IMR-90 (cell line): ENCODE measurements around the gene METTL21C. TPM values are rescaled to one million over a fixed set of nuclear protein-coding genes. Genes with fewer than 3 reads are reported as not detected.

Experiments
- ATAC-seq: fragments of 200-7000 bp; cut with Tn5 transposase; 2 replicates; pipeline ENCODE4 v1.9.1; 2020; ENCODE audit warnings: low read depth, mild to moderate bottlenecking, moderate library complexity
- BruUV-seq: library from RNA; stranded (reverse); fragments of 400-500 nt; replicated peaks from 2 replicates; lab custom pipeline; 2021; lab: Mats Ljungman, UMichigan
- CTCF ChIA-PET: fragments of 300-600 bp; formaldehyde crosslinking; extraction: SDS; loops from one replicate; lab custom pipeline; 2021; ENCODE audit warnings: antibody characterized with exemption; lab: Yijun Ruan, JAX
- POLR2A ChIA-PET: fragments of 300-600 bp; sonication (Branson Sonifier 250); formaldehyde crosslinking; loops from one replicate; lab custom pipeline; 2022; ENCODE audit warnings: antibody characterized with exemption; ENCODE audit not compliant: unreplicated experiment; lab: Charles Lee
- DNase-seq: peaks from one replicate; pipeline ENCODE4 v3.0.0; 2013
- H2AFZ ChIP-seq: replicated peaks from 2 replicates; pipeline ENCODE3; 2013; ENCODE audit warnings: low read length, mild to moderate bottlenecking; ENCODE audit not compliant: poor library complexity
- H2AK5ac ChIP-seq: 2 replicates; pipeline ENCODE4 v1.6.1; 2013; ENCODE audit warnings: low read depth, low read length, inconsistent platforms
- H2AK9ac ChIP-seq: replicated peaks from 2 replicates; pipeline ENCODE3; 2013; ENCODE audit warnings: mild to moderate bottlenecking, low read depth, low read length, moderate library complexity; ENCODE audit not compliant: poor library complexity
- H2BK120ac ChIP-seq: 2 replicates; pipeline ENCODE4 v1.6.1; 2013; ENCODE audit warnings: low read depth, low read length, inconsistent platforms
- H2BK15ac ChIP-seq: 3 replicates; pipeline ENCODE4 v1.6.1; 2013; ENCODE audit warnings: low read depth, low read length, inconsistent platforms
- H2BK20ac ChIP-seq: 2 replicates; pipeline ENCODE4 v1.6.1; 2013; ENCODE audit warnings: low read depth, mild to moderate bottlenecking, inconsistent platforms, low read length, moderate library complexity
- H2BK5ac ChIP-seq: 2 replicates; pipeline ENCODE4 v1.6.1; 2013; ENCODE audit warnings: mild to moderate bottlenecking, low read depth, low read length, inconsistent platforms; ENCODE audit not compliant: poor library complexity, severe bottlenecking
- H3K14ac ChIP-seq: replicated peaks from 2 replicates; pipeline ENCODE4 v1.6.1; 2013; ENCODE audit warnings: low read depth, low read length, inconsistent platforms
- H3K18ac ChIP-seq: 2 replicates; pipeline ENCODE4 v1.6.1; 2013; ENCODE audit warnings: low read depth, low read length, control low read depth
- H3K23ac ChIP-seq: 2 replicates; pipeline ENCODE4 v1.6.1; 2013; ENCODE audit warnings: low read depth, low read length, inconsistent platforms
- H3K27ac ChIP-seq: 2 replicates; pipeline ENCODE4 v1.5.1; 2013; ENCODE audit warnings: mild to moderate bottlenecking, control low read depth, low read length; ENCODE audit not compliant: insufficient read depth
- H3K27me3 ChIP-seq: 2 replicates; pipeline ENCODE4 v1.6.1; 2013; ENCODE audit warnings: low read length; ENCODE audit not compliant: control insufficient read depth, insufficient read depth
- H3K36me3 ChIP-seq: 2 replicates; pipeline ENCODE4 v1.6.1; 2013; ENCODE audit warnings: low read length, mixed read lengths; ENCODE audit not compliant: control insufficient read depth, insufficient read depth
- H3K4ac ChIP-seq: 2 replicates; pipeline ENCODE4 v1.6.1; 2013; ENCODE audit warnings: low read depth, low read length, inconsistent platforms
- H3K4me1 ChIP-seq: 2 replicates; pipeline ENCODE4 v1.6.1; 2013; ENCODE audit warnings: low read length, mixed read lengths; ENCODE audit not compliant: control insufficient read depth, insufficient read depth
- H3K4me2 ChIP-seq: 2 replicates; pipeline ENCODE4 v1.6.1; 2013; ENCODE audit warnings: low read depth, mild to moderate bottlenecking, control low read depth, low read length, moderate library complexity
- H3K4me3 ChIP-seq: 2 replicates; pipeline ENCODE4 v1.5.1; 2013; ENCODE audit warnings: low read depth, mild to moderate bottlenecking, control low read depth, low read length, moderate library complexity; ENCODE audit not compliant: insufficient read depth
- H3K56ac ChIP-seq: 2 replicates; pipeline ENCODE4 v1.6.1; 2013; ENCODE audit warnings: low read length, inconsistent platforms; ENCODE audit not compliant: insufficient read depth; ENCODE audit errors: extremely low read depth
- H3K79me1 ChIP-seq, 2 experiments: 2 replicates each; pipeline ENCODE4 v1.6.1; 2013; ENCODE audit warnings: low read length in 2 of 2, inconsistent platforms in 1 of 2, low read depth in 1 of 2
- H3K9ac ChIP-seq: 2 replicates; pipeline ENCODE4 v1.6.1; 2013; ENCODE audit warnings: low read depth, low read length, control low read depth
- H3K9me1 ChIP-seq: 2 replicates; pipeline ENCODE4 v1.6.1; 2013; ENCODE audit warnings: low read length, inconsistent platforms; ENCODE audit not compliant: insufficient read depth
- H3K9me3 ChIP-seq: 2 replicates; pipeline ENCODE4 v1.6.1; 2013; ENCODE audit warnings: low read length; ENCODE audit not compliant: control insufficient read depth, insufficient read depth
- H4K20me1 ChIP-seq: 2 replicates; pipeline ENCODE4 v1.6.1; 2013; ENCODE audit warnings: low read length, inconsistent platforms; ENCODE audit not compliant: insufficient read depth
- H4K5ac ChIP-seq: 2 replicates; pipeline ENCODE4 v1.6.1; 2013; ENCODE audit warnings: mild to moderate bottlenecking, low read depth, low read length, control low read depth
- H4K8ac ChIP-seq, 2 experiments: 2 replicates each; pipeline ENCODE4 v1.6.1; 2013; ENCODE audit warnings: low read depth in 2 of 2, low read length in 2 of 2, control low read depth in 1 of 2, inconsistent platforms in 1 of 2
- H4K91ac ChIP-seq: 2 replicates; pipeline ENCODE4 v1.6.1; 2013; ENCODE audit warnings: low read depth, low read length, inconsistent platforms; ENCODE audit not compliant: insufficient read depth
- BHLHE40 ChIP-seq: fragments of 150-350 bp; IDR thresholded peaks from 2 replicates; pipeline ENCODE4 v1.6.1; 2016; ENCODE audit warnings: mild to moderate bottlenecking, low read depth, low read length
- CEBPB ChIP-seq: IDR thresholded peaks from 2 replicates; pipeline ENCODE4 v1.6.1; 2012; ENCODE audit warnings: low read depth, low read length, improper control_type of control experiment
- CHD1 ChIP-seq: IDR thresholded peaks from 2 replicates; pipeline ENCODE4 v1.6.1; 2012; ENCODE audit warnings: low read depth, low read length, improper control_type of control experiment
- FOS ChIP-seq: fragments of 150-350 bp; IDR thresholded peaks from 2 replicates; pipeline ENCODE4 v1.6.1; 2016; ENCODE audit warnings: low read depth, low read length
- MAFK ChIP-seq: IDR thresholded peaks from 2 replicates; pipeline ENCODE4 v1.6.1; 2012; ENCODE audit warnings: low read depth, low read length, improper control_type of control experiment
- MAZ ChIP-seq: IDR thresholded peaks from 2 replicates; pipeline ENCODE4 v1.6.1; 2012; ENCODE audit warnings: low read depth, mild to moderate bottlenecking, low read length, improper control_type of control experiment, moderate library complexity, borderline replicate concordance
- MXI1 ChIP-seq: IDR thresholded peaks from 2 replicates; pipeline ENCODE4 v1.6.1; 2012; ENCODE audit warnings: low read depth, mild to moderate bottlenecking, low read length, moderate library complexity, borderline replicate concordance
- NFE2L2 ChIP-seq: fragments of 150-350 bp; IDR thresholded peaks from 2 replicates; pipeline ENCODE4 v1.6.1; 2016; ENCODE audit warnings: low read depth, mild to moderate bottlenecking, low read length
- RAD21 ChIP-seq: IDR thresholded peaks from 2 replicates; pipeline ENCODE4 v1.6.1; 2012; ENCODE audit warnings: low read length, improper control_type of control experiment
- RCOR1 ChIP-seq: IDR thresholded peaks from 2 replicates; pipeline ENCODE4 v1.6.1; 2012; ENCODE audit warnings: mild to moderate bottlenecking, low read length, improper control_type of control experiment; ENCODE audit not compliant: insufficient replicate concordance
- RFX5 ChIP-seq: IDR thresholded peaks from 2 replicates; pipeline ENCODE4 v1.8.0; 2012; ENCODE audit warnings: low read depth, mild to moderate bottlenecking, low read length, moderate library complexity
- SMC3 ChIP-seq: fragments of 150-350 bp; IDR thresholded peaks from 2 replicates; pipeline ENCODE4 v1.6.1; 2016; ENCODE audit warnings: low read depth, mild to moderate bottlenecking, antibody characterized with exemption, low read length, moderate library complexity
- WGBS, 2 experiments: methylation state at CpG; one replicate each; pipeline versions ENCODE4 v1.1.5 to v1.1.7; 2013; ENCODE audit warnings: missing lambda C conversion rate in 2 of 2; ENCODE audit not compliant: insufficient read length in 1 of 2; ENCODE audit errors: extremely low coverage in 2 of 2; 5-methylcytosine and 5-hydroxymethylcytosine counted together
- dilution Hi-C: fragments of 300-500 bp; cut with HindIII; formaldehyde crosslinking; loops from one replicate; pipeline ENCODE4 v1.14.3; 2018; ENCODE audit warnings: low sequenced_read_pairs; ENCODE audit not compliant: unreplicated experiment
- in situ Hi-C: fragments of 300-500 bp; cut with MboI; formaldehyde crosslinking; loops from 3 replicates; pipeline ENCODE4 v1.14.3; 2019; ENCODE audit warnings: low sequenced_read_pairs, inconsistent platforms, mixed read lengths
- intact Hi-C: fragments of 100-400 bp; cut with micrococcal nuclease; formaldehyde crosslinking; loops from 2 replicates; pipeline ENCODE4 v1.10.0; 2022
- polyA plus RNA-seq, 3 experiments: library from polyadenylated mRNA; depleted of rRNA; stranded (reverse); fragments of >200 nt; gene quantifications; 2 replicates each; pipeline ENCODE4 v1.2.3, GENCODE V29; 2012; ENCODE audit warnings: low replicate concordance in 1 of 3
- total RNA-seq: library from RNA; depleted of rRNA; stranded (reverse); fragments of >200 nt; gene quantifications from 2 replicates; pipeline ENCODE4 v1.2.3, GENCODE V29; 2012
- TF ChIP-seq, protein P1 (sequence below): conservative IDR thresholded peaks from 2 replicates; pipeline ENCODE4 v1.5.1; 2012; ENCODE audit warnings: mild to moderate bottlenecking, low read depth, low read length, improper control_type of control experiment
- TF ChIP-seq, protein P2 (sequence below): fragments of 150-350 bp; IDR thresholded peaks from 2 replicates; pipeline ENCODE4 v1.6.1; 2017; ENCODE audit warnings: mild to moderate bottlenecking, antibody characterized with exemption, low read length, low read depth

The METTL21C gene
- total and polyA plus RNA-seq, 2 of the 4 experiments (the other 2 are of a cell fraction), result not detected

DNA sequence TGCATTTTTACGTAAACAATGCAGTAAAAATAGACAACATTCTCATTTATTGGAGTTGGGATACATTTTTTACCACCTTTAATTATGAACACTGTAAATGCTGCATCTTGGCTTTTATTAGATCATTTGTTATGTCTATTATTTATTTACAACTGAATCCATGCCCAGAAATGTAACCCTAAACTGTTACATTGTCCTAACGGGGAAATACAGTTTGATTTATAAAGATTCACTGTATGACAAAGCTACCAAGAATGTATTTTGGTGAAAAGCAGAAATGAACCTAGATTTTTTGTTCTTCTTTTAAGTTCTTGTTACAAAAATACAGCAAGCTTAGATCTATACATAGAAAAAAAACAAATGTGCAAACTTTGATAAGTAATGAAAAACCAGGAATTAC lies 1.1 kb downstream of the METTL21C start:
- Histone ChIP-seq H3K79me1 (no peaks in the 10 kb centered on the region), H4K91ac (no peak overlapping the region), H3K9me3 (peaks cover 6% of the 10 kb centered on the region), H3K9ac (no peak overlapping the region), H2AK9ac (no peak overlapping the region), H3K14ac (no peak overlapping the region), H3K27me3 (peaks cover 44% of the 10 kb centered on the region), H3K23ac (no peak overlapping the region), H3K9me1 (no peaks in the 10 kb centered on the region), H3K36me3 (no peaks in the 10 kb centered on the region), H3K4me2 (no peak overlapping the region), H4K8ac (no peak overlapping the region), H2AFZ (no peak overlapping the region), H2BK15ac (no peak overlapping the region), H3K56ac (no peak overlapping the region), H2BK5ac (no peak overlapping the region), H3K4me3 (no peak overlapping the region), H2AK5ac (no peak overlapping the region), H2BK20ac (no peak overlapping the region), H3K4me1 (no peaks in the 10 kb centered on the region), H3K27ac (no peak overlapping the region), H4K5ac (no peak overlapping the region), H3K18ac (no peak overlapping the region), H2BK120ac (no peak overlapping the region), H3K4ac (no peak overlapping the region), H4K20me1 (no peaks in the 10 kb centered on the region)
- DNase-seq (peak; percentile 64), ATAC-seq (peak; percentile 68)
- ChIA-PET CTCF (interaction anchor here (0.7 kb wide), 1 partner anchor 10 kb away, joined by 5 read pairs; no protein-coding TSS in a partner anchor), POLR2A (interaction anchor here (0.8 kb wide), 1 partner anchor 14 kb away, joined by 3 read pairs; no protein-coding TSS in a partner anchor)
- dilution Hi-C loops, result no loop called here
- intact Hi-C loops, result no loop called here
- no TSS peak for BruUV-seq
- in situ Hi-C loops, result no loop called here
- WGBS, 2 experiments, result no CpG with 5 or more reads among the region's 2 CpGs
- TF ChIP-seq MAFK, result no peak
- TF ChIP-seq RAD21, result no peak
- TF ChIP-seq, protein P1, sequence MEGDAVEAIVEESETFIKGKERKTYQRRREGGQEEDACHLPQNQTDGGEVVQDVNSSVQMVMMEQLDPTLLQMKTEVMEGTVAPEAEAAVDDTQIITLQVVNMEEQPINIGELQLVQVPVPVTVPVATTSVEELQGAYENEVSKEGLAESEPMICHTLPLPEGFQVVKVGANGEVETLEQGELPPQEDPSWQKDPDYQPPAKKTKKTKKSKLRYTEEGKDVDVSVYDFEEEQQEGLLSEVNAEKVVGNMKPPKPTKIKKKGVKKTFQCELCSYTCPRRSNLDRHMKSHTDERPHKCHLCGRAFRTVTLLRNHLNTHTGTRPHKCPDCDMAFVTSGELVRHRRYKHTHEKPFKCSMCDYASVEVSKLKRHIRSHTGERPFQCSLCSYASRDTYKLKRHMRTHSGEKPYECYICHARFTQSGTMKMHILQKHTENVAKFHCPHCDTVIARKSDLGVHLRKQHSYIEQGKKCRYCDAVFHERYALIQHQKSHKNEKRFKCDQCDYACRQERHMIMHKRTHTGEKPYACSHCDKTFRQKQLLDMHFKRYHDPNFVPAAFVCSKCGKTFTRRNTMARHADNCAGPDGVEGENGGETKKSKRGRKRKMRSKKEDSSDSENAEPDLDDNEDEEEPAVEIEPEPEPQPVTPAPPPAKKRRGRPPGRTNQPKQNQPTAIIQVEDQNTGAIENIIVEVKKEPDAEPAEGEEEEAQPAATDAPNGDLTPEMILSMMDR, result no peak
- TF ChIP-seq FOS, result no peak
- TF ChIP-seq RFX5, result no peak
- TF ChIP-seq MAZ, result no peak
- no peak for TF ChIP-seq MXI1
- no peak for TF ChIP-seq NFE2L2
- TF ChIP-seq CHD1, result no peak
- TF ChIP-seq BHLHE40, result no peak
- TF ChIP-seq CEBPB, result no peak
- no peak for TF ChIP-seq SMC3
- TF ChIP-seq, protein P2, sequence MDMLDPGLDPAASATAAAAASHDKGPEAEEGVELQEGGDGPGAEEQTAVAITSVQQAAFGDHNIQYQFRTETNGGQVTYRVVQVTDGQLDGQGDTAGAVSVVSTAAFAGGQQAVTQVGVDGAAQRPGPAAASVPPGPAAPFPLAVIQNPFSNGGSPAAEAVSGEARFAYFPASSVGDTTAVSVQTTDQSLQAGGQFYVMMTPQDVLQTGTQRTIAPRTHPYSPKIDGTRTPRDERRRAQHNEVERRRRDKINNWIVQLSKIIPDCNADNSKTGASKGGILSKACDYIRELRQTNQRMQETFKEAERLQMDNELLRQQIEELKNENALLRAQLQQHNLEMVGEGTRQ, result no peak
- no peak for TF ChIP-seq RCOR1
